ENCODE data around the gene FZD8.

DNA sequence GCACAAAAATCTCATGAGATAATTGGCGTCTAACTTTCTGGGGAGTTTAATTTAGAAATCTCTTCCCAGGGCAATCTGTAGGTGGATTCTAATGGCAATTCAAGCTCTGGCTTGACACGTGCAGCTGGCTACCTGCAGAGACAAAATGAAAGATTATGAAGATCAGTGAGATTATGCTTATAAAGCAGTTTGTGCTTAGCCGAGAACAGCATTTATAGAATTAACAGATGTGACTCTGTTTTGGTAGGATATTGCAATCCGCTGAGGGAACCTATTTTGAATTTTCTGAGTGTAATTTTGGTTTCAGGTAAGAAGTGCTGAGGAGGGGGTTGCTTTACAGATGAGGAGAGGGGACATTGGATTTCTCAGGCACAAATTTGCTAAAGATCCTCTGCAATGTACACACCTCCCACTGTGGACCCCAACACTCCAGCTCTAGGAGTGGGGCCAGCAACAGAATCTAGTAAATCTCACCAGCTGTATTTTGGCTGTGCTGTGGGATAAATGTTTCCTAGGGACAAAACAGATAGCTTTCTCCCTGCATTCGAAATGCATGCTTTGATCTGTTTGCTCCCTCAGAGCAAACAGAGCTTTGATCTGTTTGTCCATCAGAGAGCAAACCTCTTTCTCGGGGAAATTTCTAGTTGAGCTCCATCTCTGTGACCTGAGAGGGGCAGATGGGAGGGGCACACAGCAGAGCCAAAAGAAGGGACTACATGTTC lies 29.6 kb downstream of the FZD8 start:
- no peak for TF ChIP-seq EP300 (IDR thresholded peaks at IDR 0.05)
- TF ChIP-seq, protein P1, sequence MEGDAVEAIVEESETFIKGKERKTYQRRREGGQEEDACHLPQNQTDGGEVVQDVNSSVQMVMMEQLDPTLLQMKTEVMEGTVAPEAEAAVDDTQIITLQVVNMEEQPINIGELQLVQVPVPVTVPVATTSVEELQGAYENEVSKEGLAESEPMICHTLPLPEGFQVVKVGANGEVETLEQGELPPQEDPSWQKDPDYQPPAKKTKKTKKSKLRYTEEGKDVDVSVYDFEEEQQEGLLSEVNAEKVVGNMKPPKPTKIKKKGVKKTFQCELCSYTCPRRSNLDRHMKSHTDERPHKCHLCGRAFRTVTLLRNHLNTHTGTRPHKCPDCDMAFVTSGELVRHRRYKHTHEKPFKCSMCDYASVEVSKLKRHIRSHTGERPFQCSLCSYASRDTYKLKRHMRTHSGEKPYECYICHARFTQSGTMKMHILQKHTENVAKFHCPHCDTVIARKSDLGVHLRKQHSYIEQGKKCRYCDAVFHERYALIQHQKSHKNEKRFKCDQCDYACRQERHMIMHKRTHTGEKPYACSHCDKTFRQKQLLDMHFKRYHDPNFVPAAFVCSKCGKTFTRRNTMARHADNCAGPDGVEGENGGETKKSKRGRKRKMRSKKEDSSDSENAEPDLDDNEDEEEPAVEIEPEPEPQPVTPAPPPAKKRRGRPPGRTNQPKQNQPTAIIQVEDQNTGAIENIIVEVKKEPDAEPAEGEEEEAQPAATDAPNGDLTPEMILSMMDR (IDR thresholded peaks at IDR 0.05) = no peak
- TF ChIP-seq POLR2AphosphoS5 (IDR thresholded peaks at IDR 0.05) = no peak
- TF ChIP-seq POLR2A (IDR thresholded peaks at IDR 0.05) = no peak

Data from suprapubic skin (tissue), 4 donors.